Keratinocyte (primary cell): ENCODE data around the gene DLG2. TPM values are rescaled to one million over a fixed set of nuclear protein-coding genes. Genes with fewer than 3 reads are reported as not detected.

Source experiments
- DNase-seq: peaks from one replicate; pipeline ENCODE4 v3.0.0-alpha.2; 2011; ENCODE audit warnings: low read depth, missing footprints, low spot score
- FAIRE-seq: peaks from 2 replicates; lab custom pipeline; 2011; peaks lifted over from hg19 to GRCh38; lab: Jason Lieb, UNC
- H2AFZ ChIP-seq: 2 replicates; pipeline ENCODE4 v1.6.0; 2012; ENCODE audit warnings: low read length, control low read depth, inconsistent platforms; ENCODE audit not compliant: control insufficient read depth
- H3K27ac ChIP-seq: 2 replicates; pipeline ENCODE4 v1.5.1; 2011; ENCODE audit warnings: low read length; ENCODE audit not compliant: control insufficient read depth, insufficient read depth
- H3K27me3 ChIP-seq: 3 replicates; pipeline ENCODE4 v1.6.0; 2011; ENCODE audit warnings: low read length; ENCODE audit not compliant: control insufficient read depth, insufficient read depth; ENCODE audit errors: extremely low read depth
- H3K36me3 ChIP-seq, 2 experiments: 2 replicates in 1 of 2; 3 replicates in 1 of 2; pipeline ENCODE4 v1.5.1; 2011; ENCODE audit warnings: low read length in 2 of 2, mild to moderate bottlenecking in 1 of 2; ENCODE audit not compliant: control insufficient read depth in 2 of 2, insufficient read depth in 2 of 2; ENCODE audit errors: extremely low read depth in 1 of 2
- H3K4me1 ChIP-seq: 3 replicates; pipeline ENCODE4 v1.5.1; 2011; ENCODE audit warnings: low read length; ENCODE audit not compliant: control insufficient read depth, insufficient read depth; ENCODE audit errors: extremely low read depth
- H3K4me2 ChIP-seq: 3 replicates; pipeline ENCODE4 v1.6.0; 2011; ENCODE audit warnings: low read depth, low read length; ENCODE audit not compliant: control insufficient read depth, insufficient read depth; ENCODE audit errors: extremely low read depth
- H3K4me3 ChIP-seq, 3 experiments: fragments of 200-600 bp in 1 of 3; sonication (generic) in 1 of 3; 2 replicates in 2 of 3; 3 replicates in 1 of 3; pipeline ENCODE4 v1.5.1; 2011 to 2016; ENCODE audit warnings: low read length in 3 of 3, mild to moderate bottlenecking in 3 of 3, control low read depth in 2 of 3, inconsistent platforms in 1 of 3, low read depth in 1 of 3, mixed read lengths in 1 of 3, mixed run types in 1 of 3, moderate library complexity in 1 of 3; ENCODE audit not compliant: control insufficient read depth in 2 of 3, insufficient read depth in 2 of 3; ENCODE audit errors: extremely low read depth in 1 of 3
- H3K79me2 ChIP-seq: 2 replicates; pipeline ENCODE4 v1.6.0; 2012; ENCODE audit warnings: low read length; ENCODE audit not compliant: control insufficient read depth, insufficient read depth
- H3K9ac ChIP-seq: 3 replicates; pipeline ENCODE4 v1.6.0; 2011; ENCODE audit warnings: low read length; ENCODE audit not compliant: control insufficient read depth, insufficient read depth; ENCODE audit errors: extremely low read depth
- H3K9me1 ChIP-seq: 3 replicates; pipeline ENCODE4 v1.6.0; 2011; ENCODE audit warnings: low read length; ENCODE audit not compliant: control insufficient read depth, insufficient read depth; ENCODE audit errors: extremely low read depth
- H3K9me3 ChIP-seq: 2 replicates; pipeline ENCODE4 v1.5.1; 2012; ENCODE audit warnings: low read depth, low read length; ENCODE audit not compliant: control insufficient read depth
- H4K20me1 ChIP-seq: 3 replicates; pipeline ENCODE4 v1.6.0; 2011; ENCODE audit warnings: low read length; ENCODE audit not compliant: control insufficient read depth, insufficient read depth; ENCODE audit errors: extremely low read depth
- EZH2 ChIP-seq: IDR thresholded peaks from one replicate; pipeline ENCODE4 v1.6.1; 2012; ENCODE audit warnings: inconsistent platforms, mild to moderate bottlenecking, low read length, moderate library complexity
- dilution Hi-C: fragments of 300-500 bp; cut with MboI; formaldehyde crosslinking; loops from one replicate; pipeline ENCODE4 v1.7.0; 2020; ENCODE audit warnings: low sequenced_read_pairs; ENCODE audit not compliant: extremely low pct_ligation_motif_present
- polyA plus RNA-seq, 5 experiments: library from polyadenylated mRNA; depleted of rRNA in 3 of 5; stranded (reverse) in 3 of 5; stranded (forward) in 1 of 5; unstranded in 1 of 5; fragments of >200 nt; gene quantifications; 1 replicate in 1 of 5; 2 replicates in 3 of 5; 3 replicates in 1 of 5; pipeline versions ENCODE4 v1.2.1 to v1.2.3, GENCODE V29; 2011 to 2012; ENCODE audit warnings: missing spikeins in 2 of 5, low read depth in 1 of 5, low replicate concordance in 1 of 5
- TF ChIP-seq, protein P1 (sequence below), 3 experiments: IDR thresholded peaks in 1 of 3; conservative IDR thresholded peaks in 1 of 3; optimal IDR thresholded peaks in 1 of 3; 2 replicates in 2 of 3; 3 replicates in 1 of 3; pipeline versions ENCODE3 to v1.5.1; 2011; ENCODE audit warnings: low read length in 3 of 3, mild to moderate bottlenecking in 3 of 3, moderate library complexity in 2 of 3, control low read depth in 1 of 3, inconsistent platforms in 1 of 3; ENCODE audit not compliant: insufficient read depth in 2 of 3; ENCODE audit errors: extremely low read depth in 1 of 3

The DLG2 gene
- polyA plus RNA-seq, 1 donor (not counting 4 experiments of a cell fraction or from before 2014, with no cell fraction given): 0.55 TPM

DNA sequence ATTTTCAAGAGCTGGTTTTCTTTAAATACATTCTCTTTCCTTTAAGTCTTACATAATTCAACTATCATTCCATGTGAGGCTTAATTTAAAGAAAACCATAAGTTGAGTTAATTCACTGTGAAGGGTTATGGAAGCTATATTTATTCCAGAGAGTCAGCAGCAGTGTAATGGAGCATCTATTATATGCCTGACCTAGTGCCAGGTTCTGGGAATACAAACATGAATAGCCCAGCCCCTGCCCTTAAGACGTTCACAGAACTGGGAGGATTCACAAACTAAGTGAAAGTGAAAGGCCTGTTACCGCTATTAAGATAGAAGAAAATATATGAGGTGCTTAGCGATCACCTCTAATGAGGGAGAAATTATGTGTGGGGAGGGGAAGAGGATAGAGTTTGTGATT, 1932.1 kb downstream of the DLG2 start:
- no peak overlapping the region for H3K27ac ChIP-seq
- FAIRE-seq: no peak
- dilution Hi-C loops: no loop called here

GRCh38 chr11:83694191-83694910, 1932.8 kb downstream of the DLG2 start:
- no peak for TF ChIP-seq EZH2
- TF ChIP-seq, protein P1, sequence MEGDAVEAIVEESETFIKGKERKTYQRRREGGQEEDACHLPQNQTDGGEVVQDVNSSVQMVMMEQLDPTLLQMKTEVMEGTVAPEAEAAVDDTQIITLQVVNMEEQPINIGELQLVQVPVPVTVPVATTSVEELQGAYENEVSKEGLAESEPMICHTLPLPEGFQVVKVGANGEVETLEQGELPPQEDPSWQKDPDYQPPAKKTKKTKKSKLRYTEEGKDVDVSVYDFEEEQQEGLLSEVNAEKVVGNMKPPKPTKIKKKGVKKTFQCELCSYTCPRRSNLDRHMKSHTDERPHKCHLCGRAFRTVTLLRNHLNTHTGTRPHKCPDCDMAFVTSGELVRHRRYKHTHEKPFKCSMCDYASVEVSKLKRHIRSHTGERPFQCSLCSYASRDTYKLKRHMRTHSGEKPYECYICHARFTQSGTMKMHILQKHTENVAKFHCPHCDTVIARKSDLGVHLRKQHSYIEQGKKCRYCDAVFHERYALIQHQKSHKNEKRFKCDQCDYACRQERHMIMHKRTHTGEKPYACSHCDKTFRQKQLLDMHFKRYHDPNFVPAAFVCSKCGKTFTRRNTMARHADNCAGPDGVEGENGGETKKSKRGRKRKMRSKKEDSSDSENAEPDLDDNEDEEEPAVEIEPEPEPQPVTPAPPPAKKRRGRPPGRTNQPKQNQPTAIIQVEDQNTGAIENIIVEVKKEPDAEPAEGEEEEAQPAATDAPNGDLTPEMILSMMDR (optimal IDR thresholded peaks at IDR 0.05 in 1 of 3, IDR thresholded peaks at IDR 0.05 in 1 of 3, conservative IDR thresholded peaks at IDR 0.05 in 1 of 3; ENCODE audit: extremely low read depth in 1 of 3, insufficient read depth in 2 of 3, low read length in 3 of 3): no peak
- Histone ChIP-seq H3K36me3 (no peaks in the 10 kb centered on the region), H3K4me3 (no peak overlapping the region), H2AFZ (no peak overlapping the region), H3K9me1 (no peaks in the 10 kb centered on the region), H4K20me1 (no peaks in the 10 kb centered on the region), H3K27ac (no peak overlapping the region), H3K9ac (no peak overlapping the region), H3K27me3 (no peaks in the 10 kb centered on the region), H3K4me2 (peak overlapping the region; percentile 73), H3K4me1 (peaks cover 16% of the 10 kb centered on the region), H3K9me3 (no peaks in the 10 kb centered on the region), H3K79me2 (no peaks in the 10 kb centered on the region)
- FAIRE-seq (peak; percentile 36), DNase-seq (no peak)
- dilution Hi-C loops: no loop called here

More for the DNA sequence above, 1932.1 kb downstream of the DLG2 start:
- Histone ChIP-seq H4K20me1 (no peaks in the 10 kb centered on the region), H2AFZ (no peak overlapping the region), H3K4me2 (no peak overlapping the region), H3K9ac (no peak overlapping the region), H3K4me3 (no peak overlapping the region), H3K9me3 (no peaks in the 10 kb centered on the region), H3K9me1 (no peaks in the 10 kb centered on the region), H3K27me3 (no peaks in the 10 kb centered on the region), H3K4me1 (peaks cover 16% of the 10 kb centered on the region), H3K79me2 (no peaks in the 10 kb centered on the region), H3K36me3 (no peaks in the 10 kb centered on the region)
- TF ChIP-seq EZH2: no peak
- TF ChIP-seq, protein P1 (optimal IDR thresholded peaks at IDR 0.05 in 1 of 3, IDR thresholded peaks at IDR 0.05 in 1 of 3, conservative IDR thresholded peaks at IDR 0.05 in 1 of 3; ENCODE audit: extremely low read depth in 1 of 3, insufficient read depth in 2 of 3, low read length in 3 of 3): no peak
- DNase-seq: no peak
